K562 (cell line): ENCODE results near the gene CYP2W1. TPM values are rescaled to one million over a fixed set of nuclear protein-coding genes. Genes with fewer than 3 reads are reported as not detected.

ENCODE experiments used
- ATAC-seq: fragments of 200-7000 bp; cut with Tn5 transposase; 3 replicates; pipeline ENCODE4 v1.9.1; 2020; ENCODE audit warnings: moderate library complexity
- BruUV-seq: library from RNA; stranded (reverse); fragments of 400-500 nt; replicated peaks from 2 replicates; lab custom pipeline; 2021; lab: Mats Ljungman, UMichigan
- CTCF ChIA-PET: fragments of 300-600 bp; formaldehyde crosslinking; extraction: SDS; loops from one replicate; lab custom pipeline; 2021; ENCODE audit warnings: low intra/inter-chr PET ratio; lab: Yijun Ruan, JAX
- POLR2A ChIA-PET: fragments of 300-600, 350-650 bp; sonication (Branson Sonifier 250); formaldehyde crosslinking; extraction: SDS; loops from one replicate; lab custom pipeline; 2021; ENCODE audit warnings: antibody characterized with exemption, inconsistent platforms; lab: Yijun Ruan, JAX
- DNase-seq, 4 experiments: peaks; one replicate each; pipeline versions ENCODE4 v3.0.0 to v3.0.0-alpha.2; 2011 to 2018; ENCODE audit warnings: low spot score in 3 of 4, mixed read lengths in 3 of 4; ENCODE audit errors: extremely low read depth in 1 of 4
- FAIRE-seq: peaks from 2 replicates; lab custom pipeline; 2011; peaks lifted over from hg19 to GRCh38; lab: Jason Lieb, UNC
- H2AFZ ChIP-seq: 2 replicates; pipeline ENCODE4 v1.6.0; 2011; ENCODE audit warnings: low read depth, low read length, control low read depth, inconsistent platforms
- H3K27ac ChIP-seq: fragments of 200-600 bp; 3 replicates; pipeline ENCODE4 v1.8.0; 2011; ENCODE audit warnings: low read depth, mild to moderate bottlenecking, control low read depth, inconsistent platforms, low read length, moderate library complexity, mixed read lengths; ENCODE audit errors: extremely low read depth
- H3K27me3 ChIP-seq, 2 experiments: fragments of 300-600 bp in 1 of 2; 2 replicates in 1 of 2; 3 replicates in 1 of 2; pipeline versions ENCODE4 v1.6.0 to v1.8.0; 2011; ENCODE audit warnings: inconsistent platforms in 2 of 2, low read length in 2 of 2, mild to moderate bottlenecking in 1 of 2, mixed read lengths in 1 of 2, moderate library complexity in 1 of 2; ENCODE audit not compliant: control insufficient read depth in 2 of 2, insufficient read depth in 2 of 2
- H3K36me3 ChIP-seq: fragments of 300-600 bp; 3 replicates; pipeline ENCODE4 v1.8.0; 2011; ENCODE audit warnings: mild to moderate bottlenecking, low read length, inconsistent platforms; ENCODE audit not compliant: control insufficient read depth, insufficient read depth
- H3K4me1 ChIP-seq, 2 experiments: fragments of 200-600 bp in 1 of 2; replicated peaks in 1 of 2; 2 replicates in 1 of 2; 3 replicates in 1 of 2; pipeline versions ENCODE4 v1.5.1 to v1.8.0; 2011; ENCODE audit warnings: inconsistent platforms in 2 of 2, low read length in 2 of 2, mild to moderate bottlenecking in 1 of 2, mixed read lengths in 1 of 2, moderate library complexity in 1 of 2; ENCODE audit not compliant: control insufficient read depth in 2 of 2, insufficient read depth in 2 of 2
- H3K4me2 ChIP-seq: 2 replicates; pipeline ENCODE4 v1.6.1; 2011; ENCODE audit warnings: low read length, control low read depth, inconsistent platforms, mixed read lengths; ENCODE audit not compliant: insufficient read depth
- H3K4me3 ChIP-seq: fragments of 200-600 bp; sonication (generic), shearing (Covaris generic); 2 replicates; pipeline ENCODE4 v1.5.1; 2016; ENCODE audit warnings: control low read depth, inconsistent platforms
- H3K79me2 ChIP-seq: fragments of 200-600 bp; 3 replicates; pipeline ENCODE4 v1.8.0; 2011; ENCODE audit warnings: low read length, inconsistent platforms; ENCODE audit not compliant: control insufficient read depth, insufficient read depth
- H3K9ac ChIP-seq, 2 experiments: 2 replicates each; pipeline versions ENCODE4 v1.6.0 to v1.6.1; 2011; ENCODE audit warnings: low read depth in 2 of 2, low read length in 2 of 2, control low read depth in 1 of 2, inconsistent platforms in 1 of 2, mild to moderate bottlenecking in 1 of 2, mixed read lengths in 1 of 2; ENCODE audit not compliant: insufficient read depth in 1 of 2
- H3K9me1 ChIP-seq: one replicate; pipeline ENCODE4 v1.6.0; 2011; ENCODE audit warnings: inconsistent platforms, mild to moderate bottlenecking, low read length, moderate library complexity; ENCODE audit not compliant: control insufficient read depth, insufficient read depth
- H3K9me3 ChIP-seq: replicated peaks from 2 replicates; pipeline ENCODE4 v1.5.1; 2011; ENCODE audit warnings: low read depth, low read length, inconsistent platforms; ENCODE audit not compliant: control insufficient read depth, insufficient read depth
- H4K20me1 ChIP-seq: replicated peaks from 2 replicates; pipeline ENCODE4 v1.6.1; 2011; ENCODE audit warnings: low read length, inconsistent platforms, mixed read lengths; ENCODE audit not compliant: control insufficient read depth, insufficient read depth
- BDP1 ChIP-seq: IDR thresholded peaks from 3 replicates; pipeline ENCODE4 v1.6.1; 2011; ENCODE audit not compliant: insufficient read length, insufficient read depth
- ETV6 ChIP-seq, 3 experiments: fragments of 150-350 bp in 1 of 3; sonication (generic) in 1 of 3; formaldehyde crosslinking in 1 of 3; IDR thresholded peaks; 2 replicates each; pipeline versions ENCODE4 v1.6.1 to v1.8.0; 2014 to 2022; ENCODE audit warnings: borderline replicate concordance in 2 of 3, low read depth in 2 of 3, antibody characterized with exemption in 1 of 3, low read length in 1 of 3, mild to moderate bottlenecking in 1 of 3, missing genetic modification reagents in 1 of 3
- KHSRP ChIP-seq: fragments of 450-650 bp; IDR thresholded peaks from 2 replicates; pipeline ENCODE4 v1.6.1; 2017
- NEUROD1 ChIP-seq: fragments of 150-350 bp; IDR thresholded peaks from 2 replicates; pipeline ENCODE4 v1.6.1; 2014; ENCODE audit warnings: borderline replicate concordance, low read length, low read depth; ENCODE audit not compliant: partially characterized antibody
- NFYB ChIP-seq: IDR thresholded peaks from 2 replicates; pipeline ENCODE4 v1.6.1; 2011; ENCODE audit warnings: mild to moderate bottlenecking, moderate library complexity; ENCODE audit not compliant: insufficient read length; ENCODE audit errors: extremely low read depth
- POLR2AphosphoS2 ChIP-seq: IDR thresholded peaks from 2 replicates; pipeline ENCODE4 v1.6.1; 2012; ENCODE audit warnings: low read length, improper control_type of control experiment
- SETDB1 ChIP-seq: IDR thresholded peaks from one replicate; pipeline ENCODE4 v1.6.1; 2012; ENCODE audit warnings: low read length, control low read depth, inconsistent platforms
- TBL1XR1 ChIP-seq, 2 experiments: IDR thresholded peaks; 2 replicates each; pipeline ENCODE4 v1.6.1; 2012; ENCODE audit warnings: improper control_type of control experiment in 2 of 2, low read length in 2 of 2, mild to moderate bottlenecking in 1 of 2
- TEAD4 ChIP-seq, 2 experiments: sonication (generic) in 1 of 2; formaldehyde crosslinking in 1 of 2; IDR thresholded peaks; 2 replicates each; pipeline versions ENCODE4 v1.6.1 to v1.8.0; 2012 to 2022; ENCODE audit warnings: borderline replicate concordance in 1 of 2, inconsistent platforms in 1 of 2, low read length in 1 of 2, mild to moderate bottlenecking in 1 of 2, missing genetic modification reagents in 1 of 2
- TFAP4 ChIP-seq: sonication (generic); formaldehyde crosslinking; IDR thresholded peaks from 2 replicates; pipeline ENCODE4 v1.8.0; 2022; ENCODE audit warnings: missing genetic modification reagents, mild to moderate bottlenecking, moderate library complexity, borderline replicate concordance
- WGBS: fragments of 100-300 bp; shearing (Covaris generic); methylation state at CpG from one replicate; pipeline ENCODE4 v1.1.6; 2016; ENCODE audit warnings: low coverage, mixed read lengths; ENCODE audit not compliant: insufficient coverage; ENCODE audit errors: missing lambda C conversion rate; 5-methylcytosine and 5-hydroxymethylcytosine counted together
- in situ Hi-C: fragments of 300-500 bp; cut with MboI; formaldehyde crosslinking; loops from 4 replicates; pipeline ENCODE4 v1.15.0; 2018; ENCODE audit warnings: inconsistent platforms, mixed read lengths
- intact Hi-C: fragments of 100-400 bp; cut with micrococcal nuclease; formaldehyde crosslinking; loops from 2 replicates; pipeline ENCODE4 v1.14.2; 2022
- polyA plus RNA-seq, 8 experiments: library from polyadenylated mRNA; depleted of rRNA in 4 of 8; stranded (reverse) in 5 of 8; unstranded in 3 of 8; fragments of >200 nt; fragmentation: Nextera tagmentation in 2 of 8; fragmentation: Illumina TruSeq in 1 of 8; extraction: Ambion mirVana in 2 of 8; extraction: Trizol in 1 of 8; gene quantifications; 2 replicates each; pipeline versions ENCODE4 v1.2.1 to v1.2.3, GENCODE V29; 2011 to 2014; ENCODE audit warnings: inconsistent platforms in 1 of 8, missing spikeins in 1 of 8
- total RNA-seq, 7 experiments: library from RNA; depleted of rRNA in 6 of 7; stranded (reverse); fragments of >200 nt in 6 of 7; fragmentation: Illumina TruSeq in 2 of 7; extraction: Trizol in 2 of 7; gene quantifications; 2 replicates each; pipeline versions ENCODE4 v1.2.1 to v1.2.3, GENCODE V29; 2011 to 2021; ENCODE audit warnings: low replicate concordance in 1 of 7
- TF ChIP-seq, protein P1 (sequence below): fragments of 250-450 bp; sonication (Bioruptor Pico); IDR thresholded peaks from 2 replicates; pipeline ENCODE4 v1.6.1; 2021; ENCODE audit warnings: mild to moderate bottlenecking
- TF ChIP-seq, protein P2 (sequence below): conservative IDR thresholded peaks from 2 replicates; pipeline ENCODE4 v1.6.1; 2011; ENCODE audit warnings: low read depth, mild to moderate bottlenecking, low read length; ENCODE audit not compliant: control insufficient read depth

The CYP2W1 gene
- total and polyA plus RNA-seq, 9 of the 15 experiments (the other 6 are each of a cell fraction or from before 2014, with no cell fraction given), result not detected

GRCh38 chr7:985127-985416 lies 2.1 kb downstream of the CYP2W1 start (continued):
- no peak for TF ChIP-seq TBL1XR1 (IDR thresholded peaks at IDR 0.05; ENCODE audit: low read length in 2 of 2)

GRCh38 chr7:985915-986741 lies 3.1 kb downstream of the CYP2W1 start:
- Histone ChIP-seq H4K20me1 (0 out of 2 replicates have a peak, but pooled peaks cover 3% of the 10 kb centered on the region), H3K4me2 (peak overlapping the region; percentile 14; the same call in 1 of the 2 replicates), H3K4me3 (no peak overlapping the region), H3K9me1 (peaks cover 2% of the 10 kb centered on the region), H3K36me3 (no peaks in the 10 kb centered on the region), H2AFZ (peak overlapping the region; percentile 65; the same call in 1 of the 2 replicates), H3K4me1 (peaks cover 0 to 77% of the 10 kb centered on the region in 2 experiments; a peak in 2 of 5 replicates), H3K27me3 (peaks cover 5 to 30% of the 10 kb centered on the region in 2 experiments; a peak in 4 of 5 replicates), H3K27ac (no peak overlapping the region), H3K9me3 (no peaks in the 10 kb centered on the region), H3K9ac (peak overlapping the region in 1 of 2 experiments; percentile 48; a peak in 1 of 4 replicates), H3K79me2 (no peaks in the 10 kb centered on the region)
- WGBS, result 27% methylated on average over 37 of the region's 41 CpGs
- peak; percentile 47 to 59 (median 56) for DNase-seq
- ATAC-seq, result peak; percentile 65
- intact Hi-C loops (no loop called here), in situ Hi-C loops (loop anchor here (25.0 kb wide), 1 partner anchor 176 kb away; the partner anchor contains the start of gene ZFAND2A)
- FAIRE-seq, result peak; percentile 40
- BruUV-seq, result no TSS peak
- ChIA-PET CTCF (no interaction called here), POLR2A (interaction anchor here (0.7 to 0.8 kb wide), 2 partner anchors 37 to 460 kb away, joined by 3 read pairs; no protein-coding TSS in a partner anchor)
- peak; percentile 99 for TF ChIP-seq TFAP4
- TF ChIP-seq POLR2AphosphoS2, result no peak
- TF ChIP-seq SETDB1, result no peak
- TF ChIP-seq, protein P1, sequence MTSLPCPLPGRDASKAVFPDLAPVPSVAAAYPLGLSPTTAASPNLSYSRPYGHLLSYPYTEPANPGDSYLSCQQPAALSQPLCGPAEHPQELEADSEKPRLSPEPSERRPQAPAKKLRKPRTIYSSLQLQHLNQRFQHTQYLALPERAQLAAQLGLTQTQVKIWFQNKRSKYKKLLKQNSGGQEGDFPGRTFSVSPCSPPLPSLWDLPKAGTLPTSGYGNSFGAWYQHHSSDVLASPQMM (CRISPR knock-in tag), result no peak
- no peak for TF ChIP-seq NEUROD1
- TF ChIP-seq TEAD4 (IDR thresholded peaks at IDR 0.05; ENCODE audit: low read length), result peak; percentile 11; the same call in 1 of the 2 replicates
- no peak for TF ChIP-seq TEAD4 (CRISPR knock-in tag; IDR thresholded peaks at IDR 0.05; ENCODE audit: borderline replicate concordance)
- no peak for TF ChIP-seq BDP1
- no peak for TF ChIP-seq KHSRP
- no peak for TF ChIP-seq ETV6 (IDR thresholded peaks at IDR 0.05; ENCODE audit: borderline replicate concordance in 1 of 2, low read depth in 2 of 2, low read length in 1 of 2)
- TF ChIP-seq ETV6 (CRISPR knock-in tag; IDR thresholded peaks at IDR 0.05; ENCODE audit: borderline replicate concordance), result no peak
- TF ChIP-seq, protein P2, sequence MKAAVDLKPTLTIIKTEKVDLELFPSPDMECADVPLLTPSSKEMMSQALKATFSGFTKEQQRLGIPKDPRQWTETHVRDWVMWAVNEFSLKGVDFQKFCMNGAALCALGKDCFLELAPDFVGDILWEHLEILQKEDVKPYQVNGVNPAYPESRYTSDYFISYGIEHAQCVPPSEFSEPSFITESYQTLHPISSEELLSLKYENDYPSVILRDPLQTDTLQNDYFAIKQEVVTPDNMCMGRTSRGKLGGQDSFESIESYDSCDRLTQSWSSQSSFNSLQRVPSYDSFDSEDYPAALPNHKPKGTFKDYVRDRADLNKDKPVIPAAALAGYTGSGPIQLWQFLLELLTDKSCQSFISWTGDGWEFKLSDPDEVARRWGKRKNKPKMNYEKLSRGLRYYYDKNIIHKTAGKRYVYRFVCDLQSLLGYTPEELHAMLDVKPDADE, result peak; percentile 40; the same call in 1 of the 2 replicates
- TF ChIP-seq NFYB, result no peak
